Iris pigment epithelial cell (primary cell): ENCODE results near the gene TXNDC9.
"Not testable (repeated sequence)": the region's sequence is repeated elsewhere in the genome, so short reads cannot be mapped to it uniquely, and the experiment has no call there.

Experiments used
- DNase-seq: peaks from one replicate; pipeline ENCODE4 v3.0.0-alpha.2; 2011; ENCODE audit warnings: low read depth

TXNDC9 gene

DNA sequence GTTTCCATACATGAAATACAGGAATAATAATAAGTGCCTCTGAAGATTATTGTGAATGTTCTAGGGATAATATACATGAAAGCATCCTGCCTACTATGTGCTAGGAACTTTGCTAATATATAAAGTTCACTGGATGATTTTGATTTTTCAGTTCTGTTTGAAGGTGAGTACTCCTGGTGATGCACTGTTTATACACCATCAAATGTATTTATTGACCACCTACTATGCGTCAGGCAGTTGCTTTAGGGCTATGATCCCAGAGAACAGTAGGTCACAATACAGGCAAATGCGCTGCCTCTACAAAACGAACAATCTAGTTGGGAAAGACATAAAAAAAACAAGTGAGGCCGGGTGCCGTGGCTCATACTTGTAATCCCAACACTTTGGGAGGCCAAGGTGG is 10.7 kb downstream of the TXNDC9 start:
- DNase-seq, result no peak

- DNase-seq, result not testable (repeated sequence)
These were observed 18.3 kb downstream of the TXNDC9 start for GRCh38 chr2:99317873-99318200.

DNA sequence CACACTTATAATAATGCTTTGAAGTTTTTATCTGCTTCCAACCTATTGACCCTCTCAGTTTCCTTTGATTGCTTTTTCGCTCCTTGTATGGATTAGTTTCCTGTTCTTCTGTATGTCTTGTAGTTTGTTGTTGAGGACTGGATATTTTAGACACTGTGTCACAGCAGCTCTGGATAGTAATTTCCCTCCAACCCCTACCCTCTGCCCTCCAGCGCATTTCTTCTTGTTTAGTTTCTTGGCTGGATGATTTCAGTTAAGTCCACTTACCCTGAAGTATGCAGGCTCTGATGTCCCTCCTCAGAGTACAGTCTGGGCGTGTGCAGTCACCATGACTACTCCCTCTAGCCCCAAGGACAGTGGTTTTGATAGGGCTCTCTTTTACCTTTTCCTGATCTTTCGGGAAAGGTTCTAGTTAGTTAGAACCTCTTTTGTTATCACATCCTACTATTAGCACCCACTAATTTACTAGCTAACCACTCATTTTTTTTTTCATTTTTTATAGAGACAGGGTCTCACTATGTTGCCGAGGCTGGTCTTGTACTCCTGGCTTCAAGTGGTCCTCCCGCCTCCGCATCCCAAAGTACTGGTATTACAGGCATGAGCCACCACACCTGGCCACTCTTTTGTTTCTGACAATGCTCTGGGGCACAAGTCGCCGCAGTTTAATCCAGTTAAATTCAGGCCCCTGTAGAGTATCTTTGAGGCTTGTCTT is 18.8 kb downstream of the TXNDC9 start:
- peak; percentile 5 for DNase-seq

DNA sequence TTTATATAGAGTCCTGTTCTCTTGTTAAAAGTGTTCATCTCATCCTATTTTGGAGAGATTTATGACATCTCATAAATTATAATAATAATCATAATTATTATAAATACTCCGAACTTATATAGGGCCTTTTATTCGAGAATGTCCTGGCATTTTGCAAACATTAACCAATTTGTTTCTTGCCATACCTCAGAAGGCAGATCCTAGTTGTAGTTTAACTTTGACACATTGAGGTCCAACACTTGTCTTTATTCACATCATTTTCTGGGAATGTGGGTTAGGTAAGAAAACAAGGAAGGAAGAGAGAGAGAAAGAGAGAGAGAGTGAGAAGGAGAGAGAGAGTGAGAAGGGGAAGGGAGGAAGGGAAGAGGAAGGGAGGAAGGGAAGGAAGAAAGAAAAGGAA is 35.0 kb downstream of the TXNDC9 start, which contains the start of gene LYG1:
LYG1 (minus strand) TSS at position 101 of the 400 bp plus-strand sequence. CDS start 5,527 bp downstream, outside the sequence.
- not testable (repeated sequence) for DNase-seq

GRCh38 chr2:99299580-99299979 is 36.6 kb downstream of the TXNDC9 start:
- no peak for DNase-seq

- peak; percentile 36 for DNase-seq
These were observed 38.1 kb downstream of the TXNDC9 start for GRCh38 chr2:99297994-99298393.

- DNase-seq, result no peak
These were observed 50.6 kb downstream of the TXNDC9 start for GRCh38 chr2:99285526-99285925.

- peak; percentile 47 for DNase-seq
These were observed 56.0 kb downstream of the TXNDC9 start for GRCh38 chr2:99279969-99280695.

GRCh38 chr2:99278793-99279291 is 57.3 kb downstream of the TXNDC9 start:
- DNase-seq, result peak; percentile 94

DNA sequence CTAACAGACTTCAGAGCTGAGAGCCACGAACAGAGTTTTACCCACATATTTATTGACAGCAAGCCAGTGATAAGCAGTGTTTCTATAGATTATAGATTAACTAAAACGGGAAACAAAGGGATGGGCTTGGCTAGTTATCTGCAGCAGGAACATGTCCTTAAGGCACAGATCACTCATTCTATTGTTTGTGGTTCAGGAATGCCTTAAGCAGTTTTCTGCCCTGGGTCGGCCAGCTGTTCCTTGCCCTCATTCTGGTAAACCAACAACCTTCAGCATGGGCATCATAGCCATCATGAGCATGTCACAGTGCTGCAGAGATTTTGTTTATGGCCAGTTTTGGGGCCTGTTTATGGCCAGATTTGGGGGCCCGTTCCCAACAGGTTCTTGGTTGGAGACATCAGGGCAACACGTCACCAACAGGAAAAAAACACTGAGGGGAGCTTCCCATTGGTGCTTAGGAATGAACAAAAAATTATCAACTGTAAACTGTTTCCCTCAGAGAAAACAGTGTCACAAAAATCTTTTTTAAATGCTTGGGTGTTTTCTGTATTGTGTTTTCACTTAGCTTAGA is 57.9 kb downstream of the TXNDC9 start:
- DNase-seq, result not testable (repeated sequence)

- no peak for DNase-seq
These were observed 60.3 kb downstream of the TXNDC9 start for GRCh38 chr2:99275882-99276281.
